Measurements from ENCODE around the gene CBLB.

The CBLB gene

GRCh38 chr3:105616374-105617121 lies 252.3 kb downstream of the CBLB start:
- Histone ChIP-seq H3K9me3 (ENCODE audit: severe bottlenecking) (peaks cover 2% of the 10 kb centered on the region), H3K36me3 (ENCODE audit: low read depth) (no peaks in the 10 kb centered on the region), H3K4me3 (ENCODE audit: severe bottlenecking) (no peak overlapping the region), H3K4me1 (ENCODE audit: insufficient read depth, poor library complexity, severe bottlenecking) (peaks cover 7% of the 10 kb centered on the region), H3K27me3 (ENCODE audit: insufficient read depth, poor library complexity, severe bottlenecking) (no peaks in the 10 kb centered on the region), H3K27ac (ENCODE audit: poor library complexity, severe bottlenecking) (no peak overlapping the region)
- DNase-seq (ENCODE audit: low spot score) = no peak
- no peak for ATAC-seq (ENCODE audit: low read depth)
- TF ChIP-seq, protein P1, sequence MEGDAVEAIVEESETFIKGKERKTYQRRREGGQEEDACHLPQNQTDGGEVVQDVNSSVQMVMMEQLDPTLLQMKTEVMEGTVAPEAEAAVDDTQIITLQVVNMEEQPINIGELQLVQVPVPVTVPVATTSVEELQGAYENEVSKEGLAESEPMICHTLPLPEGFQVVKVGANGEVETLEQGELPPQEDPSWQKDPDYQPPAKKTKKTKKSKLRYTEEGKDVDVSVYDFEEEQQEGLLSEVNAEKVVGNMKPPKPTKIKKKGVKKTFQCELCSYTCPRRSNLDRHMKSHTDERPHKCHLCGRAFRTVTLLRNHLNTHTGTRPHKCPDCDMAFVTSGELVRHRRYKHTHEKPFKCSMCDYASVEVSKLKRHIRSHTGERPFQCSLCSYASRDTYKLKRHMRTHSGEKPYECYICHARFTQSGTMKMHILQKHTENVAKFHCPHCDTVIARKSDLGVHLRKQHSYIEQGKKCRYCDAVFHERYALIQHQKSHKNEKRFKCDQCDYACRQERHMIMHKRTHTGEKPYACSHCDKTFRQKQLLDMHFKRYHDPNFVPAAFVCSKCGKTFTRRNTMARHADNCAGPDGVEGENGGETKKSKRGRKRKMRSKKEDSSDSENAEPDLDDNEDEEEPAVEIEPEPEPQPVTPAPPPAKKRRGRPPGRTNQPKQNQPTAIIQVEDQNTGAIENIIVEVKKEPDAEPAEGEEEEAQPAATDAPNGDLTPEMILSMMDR (IDR thresholded peaks at IDR 0.05; ENCODE audit: poor library complexity, severe bottlenecking) = no peak

DNA sequence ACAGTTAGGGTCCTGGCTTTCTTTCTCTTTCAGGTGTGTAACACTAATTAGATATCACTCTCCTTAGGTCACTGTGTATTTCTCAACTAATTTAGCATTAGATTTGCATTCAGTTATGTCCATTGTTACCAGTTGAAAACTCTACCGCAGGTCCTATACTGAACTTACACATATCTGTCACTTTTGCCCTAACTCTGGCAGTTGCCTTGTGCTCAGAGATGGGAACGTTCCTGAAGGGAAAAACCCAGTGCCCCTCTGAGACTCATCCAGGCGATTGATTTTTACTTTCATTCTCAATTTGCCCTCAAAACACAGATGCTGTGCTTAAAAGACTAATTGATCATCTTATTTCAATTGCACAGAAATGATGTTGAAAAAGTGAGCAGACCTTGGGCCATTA lies 253.0 kb downstream of the CBLB start:
- no peaks in the 10 kb centered on the region for H3K27me3 ChIP-seq (ENCODE audit: insufficient read depth, poor library complexity, severe bottlenecking)
- H3K4me3 ChIP-seq (ENCODE audit: severe bottlenecking) = no peak overlapping the region
- ATAC-seq (ENCODE audit: low read depth) (no peak), DNase-seq (ENCODE audit: low spot score) (no peak)
- TF ChIP-seq, protein P1 (IDR thresholded peaks at IDR 0.05; ENCODE audit: poor library complexity, severe bottlenecking) = no peak
- no peak overlapping the region for H3K27ac ChIP-seq (ENCODE audit: poor library complexity, severe bottlenecking)
- H3K4me1 ChIP-seq (ENCODE audit: insufficient read depth, poor library complexity, severe bottlenecking) = peaks cover 15% of the 10 kb centered on the region
- H3K36me3 ChIP-seq (ENCODE audit: low read depth) = no peaks in the 10 kb centered on the region
- peaks cover 2% of the 10 kb centered on the region for H3K9me3 ChIP-seq (ENCODE audit: severe bottlenecking)

GRCh38 chr3:105614288-105615030 lies 254.4 kb downstream of the CBLB start:
- peaks cover 15% of the 10 kb centered on the region for H3K4me1 ChIP-seq (ENCODE audit: insufficient read depth, poor library complexity, severe bottlenecking)
- peaks cover 2% of the 10 kb centered on the region for H3K9me3 ChIP-seq (ENCODE audit: severe bottlenecking)
- H3K4me3 ChIP-seq (ENCODE audit: severe bottlenecking) = no peak overlapping the region
- no peak for DNase-seq (ENCODE audit: low spot score)
- no peaks in the 10 kb centered on the region for H3K36me3 ChIP-seq (ENCODE audit: low read depth)
- no peak for ATAC-seq (ENCODE audit: low read depth)
- H3K27ac ChIP-seq (ENCODE audit: poor library complexity, severe bottlenecking) = no peak overlapping the region
- H3K27me3 ChIP-seq (ENCODE audit: insufficient read depth, poor library complexity, severe bottlenecking) = no peaks in the 10 kb centered on the region
- TF ChIP-seq, protein P1 (IDR thresholded peaks at IDR 0.05; ENCODE audit: poor library complexity, severe bottlenecking) = no peak

GRCh38 chr3:105613120-105613519 lies 255.7 kb downstream of the CBLB start:
- H3K36me3 ChIP-seq (ENCODE audit: low read depth) = no peaks in the 10 kb centered on the region
- ATAC-seq (ENCODE audit: low read depth) (no peak), DNase-seq (ENCODE audit: low spot score) (no peak)
- H3K4me1 ChIP-seq (ENCODE audit: insufficient read depth, poor library complexity, severe bottlenecking) = peaks cover 15% of the 10 kb centered on the region
- H3K27ac ChIP-seq (ENCODE audit: poor library complexity, severe bottlenecking) = no peak overlapping the region
- H3K4me3 ChIP-seq (ENCODE audit: severe bottlenecking) = no peak overlapping the region
- TF ChIP-seq, protein P1 (IDR thresholded peaks at IDR 0.05; ENCODE audit: poor library complexity, severe bottlenecking) = no peak
- peaks cover 2% of the 10 kb centered on the region for H3K9me3 ChIP-seq (ENCODE audit: severe bottlenecking)
- H3K27me3 ChIP-seq (ENCODE audit: insufficient read depth, poor library complexity, severe bottlenecking) = no peaks in the 10 kb centered on the region

Data from RWPE2 (cell line).